A673 (cell line): ENCODE results near the gene NDUFV2. TPM values are rescaled to one million over a fixed set of nuclear protein-coding genes. Genes with fewer than 3 reads are reported as not detected.

Experiments used
- BruUV-seq: library from RNA; stranded (reverse); fragments of 400-500 nt; replicated peaks from 2 replicates; lab custom pipeline; 2021; lab: Mats Ljungman, UMichigan
- CTCF ChIA-PET: fragments of 300-600 bp; sonication (Branson Sonifier 250); formaldehyde crosslinking; loops from one replicate; lab custom pipeline; 2022; ENCODE audit warnings: antibody characterized with exemption; lab: Charles Lee
- POLR2A ChIA-PET: fragments of 300-600 bp; sonication (Branson Sonifier 250); formaldehyde crosslinking; loops from one replicate; lab custom pipeline; 2022; ENCODE audit warnings: antibody characterized with exemption; ENCODE audit not compliant: low non-redundant PET; lab: Charles Lee
- DNase-seq: peaks from one replicate; pipeline ENCODE4 v3.0.0-alpha.2; 2015; ENCODE audit warnings: low spot score
- H3K27ac ChIP-seq: fragments of 200-600 bp; sonication (generic); 2 replicates; pipeline ENCODE4 v1.5.1; 2016; ENCODE audit warnings: mixed run types, low read depth, mild to moderate bottlenecking, mixed read lengths, antibody characterized with exemption, low read length; ENCODE audit not compliant: poor library complexity, severe bottlenecking
- H3K27me3 ChIP-seq: fragments of 200-600 bp; sonication (generic); replicated peaks from 2 replicates; pipeline ENCODE4 v1.6.1; 2017; ENCODE audit warnings: mixed run types, low read depth, mild to moderate bottlenecking, mixed read lengths, antibody characterized with exemption, low read length; ENCODE audit not compliant: insufficient read depth, poor library complexity
- H3K36me3 ChIP-seq: fragments of 200-600 bp; sonication (generic); 2 replicates; pipeline ENCODE4 v1.6.1; 2016; ENCODE audit warnings: mixed run types, mild to moderate bottlenecking, mixed read lengths, antibody characterized with exemption, low read length; ENCODE audit not compliant: insufficient read depth, poor library complexity, severe bottlenecking
- H3K4me1 ChIP-seq: fragments of 200-600 bp; sonication (generic); 2 replicates; pipeline ENCODE4 v1.6.1; 2017; ENCODE audit warnings: mixed run types, mild to moderate bottlenecking, mixed read lengths, antibody characterized with exemption, low read length; ENCODE audit not compliant: insufficient read depth, poor library complexity, severe bottlenecking
- H3K4me3 ChIP-seq: fragments of 200-600 bp; sonication (generic); 2 replicates; pipeline ENCODE4 v1.5.1; 2016; ENCODE audit warnings: low read depth, mixed run types, mild to moderate bottlenecking, mixed read lengths, low read length; ENCODE audit not compliant: poor library complexity, severe bottlenecking
- H3K9me3 ChIP-seq: fragments of 200-600 bp; sonication (generic); 2 replicates; pipeline ENCODE4 v1.6.1; 2016; ENCODE audit warnings: mixed run types, low read depth, mild to moderate bottlenecking, mixed read lengths, antibody characterized with exemption, low read length; ENCODE audit not compliant: poor library complexity, severe bottlenecking
- EZH2 ChIP-seq: fragments of 200-600 bp; sonication (generic); IDR thresholded peaks from 2 replicates; pipeline ENCODE4 v1.6.1; 2017; ENCODE audit warnings: borderline replicate concordance, low read depth, mild to moderate bottlenecking, mixed read lengths, antibody characterized with exemption, low read length; ENCODE audit not compliant: poor library complexity, severe bottlenecking
- intact Hi-C: fragments of 100-400 bp; cut with micrococcal nuclease; formaldehyde crosslinking; loops from one replicate; pipeline ENCODE4 v1.10.0; 2022; ENCODE audit not compliant: unreplicated experiment
- total RNA-seq: library from RNA; stranded (reverse); gene quantifications from 2 replicates; pipeline ENCODE4 v1.2.3, GENCODE V29; 2021
- TF ChIP-seq, protein P1 (sequence below): fragments of 300-800, 200-600 bp; sonication (generic); conservative IDR thresholded peaks from 2 replicates; pipeline ENCODE4 v1.5.1; 2017; ENCODE audit warnings: low read depth, mild to moderate bottlenecking, antibody characterized with exemption, low read length, moderate library complexity, mixed read lengths

The NDUFV2 gene
- total RNA-seq, 1 experiment from 2014 or later = 161 TPM

- POLR2A ChIA-PET = no interaction called here
- no peak for DNase-seq
- Histone ChIP-seq H3K4me3 (no peak overlapping the region), H3K27me3 (no peaks in the 10 kb centered on the region), H3K9me3 (no peaks in the 10 kb centered on the region), H3K4me1 (peaks cover 36% of the 10 kb centered on the region), H3K27ac (no peak overlapping the region), H3K36me3 (no peaks in the 10 kb centered on the region)
- CTCF ChIA-PET = no interaction called here
- intact Hi-C loops = no loop called here
- TF ChIP-seq EZH2 = no peak
- TF ChIP-seq, protein P1, sequence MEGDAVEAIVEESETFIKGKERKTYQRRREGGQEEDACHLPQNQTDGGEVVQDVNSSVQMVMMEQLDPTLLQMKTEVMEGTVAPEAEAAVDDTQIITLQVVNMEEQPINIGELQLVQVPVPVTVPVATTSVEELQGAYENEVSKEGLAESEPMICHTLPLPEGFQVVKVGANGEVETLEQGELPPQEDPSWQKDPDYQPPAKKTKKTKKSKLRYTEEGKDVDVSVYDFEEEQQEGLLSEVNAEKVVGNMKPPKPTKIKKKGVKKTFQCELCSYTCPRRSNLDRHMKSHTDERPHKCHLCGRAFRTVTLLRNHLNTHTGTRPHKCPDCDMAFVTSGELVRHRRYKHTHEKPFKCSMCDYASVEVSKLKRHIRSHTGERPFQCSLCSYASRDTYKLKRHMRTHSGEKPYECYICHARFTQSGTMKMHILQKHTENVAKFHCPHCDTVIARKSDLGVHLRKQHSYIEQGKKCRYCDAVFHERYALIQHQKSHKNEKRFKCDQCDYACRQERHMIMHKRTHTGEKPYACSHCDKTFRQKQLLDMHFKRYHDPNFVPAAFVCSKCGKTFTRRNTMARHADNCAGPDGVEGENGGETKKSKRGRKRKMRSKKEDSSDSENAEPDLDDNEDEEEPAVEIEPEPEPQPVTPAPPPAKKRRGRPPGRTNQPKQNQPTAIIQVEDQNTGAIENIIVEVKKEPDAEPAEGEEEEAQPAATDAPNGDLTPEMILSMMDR = no peak
- BruUV-seq = no TSS peak
Measured at GRCh38 chr18:9105420-9105819, 2.9 kb downstream of the NDUFV2 start.

GRCh38 chr18:9106094-9106493 lies 3.6 kb downstream of the NDUFV2 start:
- Histone ChIP-seq H3K4me3 (no peak overlapping the region), H3K9me3 (no peaks in the 10 kb centered on the region), H3K36me3 (no peaks in the 10 kb centered on the region), H3K4me1 (peaks cover 36% of the 10 kb centered on the region), H3K27me3 (no peaks in the 10 kb centered on the region), H3K27ac (no peak overlapping the region)
- BruUV-seq = no TSS peak
- no peak for DNase-seq
- intact Hi-C loops = no loop called here
- CTCF ChIA-PET = no interaction called here
- POLR2A ChIA-PET = no interaction called here
- TF ChIP-seq, protein P1 = no peak
- no peak for TF ChIP-seq EZH2

DNA sequence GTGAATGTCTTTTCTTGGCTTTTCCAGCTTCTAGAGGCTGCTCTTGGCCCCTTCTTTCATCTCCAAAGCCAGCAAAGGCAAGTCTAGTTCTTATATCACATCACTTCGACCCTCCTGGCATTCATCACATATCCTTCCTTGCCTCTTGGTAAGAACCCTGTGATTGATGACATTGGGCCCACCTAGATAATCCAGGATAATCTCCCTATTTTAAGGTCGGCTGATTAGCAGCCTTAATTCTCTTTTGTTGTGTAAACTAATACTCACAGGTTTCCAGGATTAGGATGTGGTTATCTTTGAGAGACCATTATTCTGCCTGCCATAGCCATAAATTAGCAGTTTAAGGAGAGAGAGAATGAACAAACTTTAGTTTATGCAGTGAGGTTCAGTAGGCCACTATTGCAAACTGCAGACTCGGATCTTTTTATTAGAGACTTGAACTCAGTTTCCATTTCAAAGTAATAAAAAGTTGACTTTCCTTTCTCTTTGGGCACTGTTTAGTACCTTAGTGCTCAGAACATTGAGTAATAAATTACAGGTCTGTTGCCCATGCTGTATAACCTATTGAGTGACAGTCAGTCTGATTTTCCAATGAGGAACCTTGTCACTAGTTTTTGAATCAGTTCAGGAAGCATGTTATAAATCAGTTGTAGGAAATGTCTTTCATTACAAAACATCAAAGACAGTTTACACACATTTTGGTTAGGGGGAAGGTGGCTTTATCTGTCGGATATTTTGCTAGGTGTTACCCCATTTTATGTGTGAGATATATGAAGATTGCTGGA lies 4.5 kb downstream of the NDUFV2 start:
- Histone ChIP-seq H3K27me3 (no peaks in the 10 kb centered on the region), H3K4me3 (no peak overlapping the region), H3K27ac (no peak overlapping the region), H3K36me3 (no peaks in the 10 kb centered on the region), H3K4me1 (peaks cover 30% of the 10 kb centered on the region), H3K9me3 (no peaks in the 10 kb centered on the region)
- ChIA-PET CTCF (no interaction called here), POLR2A (no interaction called here)
- TF ChIP-seq, protein P1 = no peak
- no peak for TF ChIP-seq EZH2
- DNase-seq = no peak
- no TSS peak for BruUV-seq
- intact Hi-C loops = no loop called here
